Fibroblast of lung (primary cell): Measurements from ENCODE around the gene FANK1. TPM values are rescaled to one million over a fixed set of nuclear protein-coding genes. Genes with fewer than 3 reads are reported as not detected.

ENCODE experiments used
- DNase-seq, 2 donors: peaks; one replicate each; pipeline versions ENCODE4 v3.0.0 to v3.0.0-alpha.2; 2010; ENCODE audit warnings: low read depth in 2 of 2
- H2AFZ ChIP-seq: 2 replicates; pipeline ENCODE4 v1.5.1; 2012; ENCODE audit warnings: low read length, control low read depth, inconsistent platforms
- H3K27ac ChIP-seq: 2 replicates; pipeline ENCODE4 v1.5.1; 2011; ENCODE audit warnings: low read length, control low read depth; ENCODE audit not compliant: insufficient read depth
- H3K27me3 ChIP-seq: 2 replicates; pipeline ENCODE4 v1.5.1; 2011; ENCODE audit warnings: mild to moderate bottlenecking, low read length; ENCODE audit not compliant: control insufficient read depth, insufficient read depth
- H3K36me3 ChIP-seq: 2 replicates; pipeline ENCODE4 v1.5.1; 2011; ENCODE audit warnings: low read length; ENCODE audit not compliant: control insufficient read depth, insufficient read depth
- H3K4me1 ChIP-seq: 2 replicates; pipeline ENCODE4 v1.5.1; 2011; ENCODE audit warnings: low read length; ENCODE audit not compliant: control insufficient read depth, insufficient read depth; ENCODE audit errors: extremely low read depth
- H3K4me2 ChIP-seq: 2 replicates; pipeline ENCODE4 v1.5.1; 2011; ENCODE audit warnings: low read length, control low read depth; ENCODE audit not compliant: insufficient read depth; ENCODE audit errors: extremely low read depth
- H3K4me3 ChIP-seq, 4 experiments: fragments of 200-600 bp in 1 of 4; sonication (generic) in 1 of 4; replicated peaks in 1 of 4; 2 replicates each; pipeline ENCODE4 v1.5.1; 2011 to 2016; ENCODE audit warnings: low read length in 4 of 4, low read depth in 3 of 4, mild to moderate bottlenecking in 3 of 4, control low read depth in 2 of 4, inconsistent platforms in 1 of 4, mixed read lengths in 1 of 4; ENCODE audit not compliant: insufficient read depth in 1 of 4; ENCODE audit errors: control extremely low read depth in 1 of 4
- H3K79me2 ChIP-seq: 2 replicates; pipeline ENCODE4 v1.5.1; 2012; ENCODE audit warnings: mild to moderate bottlenecking, low read length, inconsistent platforms; ENCODE audit not compliant: control insufficient read depth, insufficient read depth
- H3K9ac ChIP-seq: 2 replicates; pipeline ENCODE4 v1.5.1; 2011; ENCODE audit warnings: mild to moderate bottlenecking, low read length, control low read depth; ENCODE audit not compliant: insufficient read depth
- H3K9me3 ChIP-seq: 2 replicates; pipeline ENCODE4 v1.5.1; 2012; ENCODE audit warnings: low read depth, low read length; ENCODE audit not compliant: control insufficient read depth, insufficient read depth
- H4K20me1 ChIP-seq: 2 replicates; pipeline ENCODE4 v1.5.1; 2011; ENCODE audit warnings: low read length; ENCODE audit not compliant: control insufficient read depth, insufficient read depth; ENCODE audit errors: extremely low read depth
- CTCF ChIP-seq, 2 donors: IDR thresholded peaks in 1 of 2; conservative IDR thresholded peaks in 1 of 2; 1 replicate in 1 of 2; 2 replicates in 1 of 2; pipeline ENCODE4 v1.5.1; 2011 to 2012; ENCODE audit warnings: low read length in 2 of 2, control low read depth in 1 of 2, inconsistent platforms in 1 of 2, low read depth in 1 of 2, mild to moderate bottlenecking in 1 of 2
- EZH2 ChIP-seq: IDR thresholded peaks from 2 replicates; pipeline ENCODE4 v1.5.1; 2012; ENCODE audit warnings: low read length, control low read depth, mild to moderate bottlenecking; ENCODE audit errors: missing control alignments
- polyA plus RNA-seq, 2 donors: library from polyadenylated mRNA; depleted of rRNA in 1 of 2; stranded (reverse) in 1 of 2; unstranded in 1 of 2; fragments of >200 nt; gene quantifications; 2 replicates each; pipeline ENCODE4 v1.2.1, GENCODE V29; 2011 to 2012; ENCODE audit warnings: missing spikeins in 1 of 2
- total RNA-seq: library from RNA; depleted of rRNA; stranded (reverse); fragments of >200 nt; gene quantifications from 2 replicates; pipeline ENCODE4 v1.2.1, GENCODE V29; 2014

Gene FANK1
- total and polyA plus RNA-seq, 2 donors (not counting 1 experiment from before 2014, with no cell fraction given), result 0.83 to 4.4 TPM

GRCh38 chr10:125940515-125940914 lies 44.2 kb downstream of the FANK1 start:
- Histone ChIP-seq H2AFZ (no peak overlapping the region), H3K27ac (no peak overlapping the region), H3K4me1 (no peaks in the 10 kb centered on the region), H3K9ac (no peak overlapping the region), H3K27me3 (no peaks in the 10 kb centered on the region), H3K4me3 (no peak overlapping the region), H3K9me3 (no peaks in the 10 kb centered on the region), H3K79me2 (no peaks in the 10 kb centered on the region), H3K36me3 (no peaks in the 10 kb centered on the region), H3K4me2 (no peak overlapping the region), H4K20me1 (no peaks in the 10 kb centered on the region)
- TF ChIP-seq EZH2 (no peak), CTCF (conservative IDR thresholded peaks at IDR 0.05 in 1 of 2, IDR thresholded peaks at IDR 0.05 in 1 of 2; ENCODE audit: low read depth in 1 of 2, low read length in 2 of 2) (no peak)
- DNase-seq, result no peak

GRCh38 chr10:125951290-125951689 lies 54.9 kb downstream of the FANK1 start:
- Histone ChIP-seq H3K9ac (no peak overlapping the region), H3K4me3 (no peak overlapping the region), H3K9me3 (peaks cover 2% of the 10 kb centered on the region), H3K4me2 (no peak overlapping the region), H3K27ac (no peak overlapping the region), H3K27me3 (no peaks in the 10 kb centered on the region), H3K4me1 (no peaks in the 10 kb centered on the region), H4K20me1 (no peaks in the 10 kb centered on the region), H3K79me2 (no peaks in the 10 kb centered on the region), H3K36me3 (no peaks in the 10 kb centered on the region), H2AFZ (no peak overlapping the region)
- DNase-seq, result no peak
- TF ChIP-seq CTCF (conservative IDR thresholded peaks at IDR 0.05 in 1 of 2, IDR thresholded peaks at IDR 0.05 in 1 of 2; ENCODE audit: low read depth in 1 of 2, low read length in 2 of 2) (no peak), EZH2 (no peak)

GRCh38 chr10:125953778-125954385 lies 57.5 kb downstream of the FANK1 start:
- no peaks in the 10 kb centered on the region for H3K27me3 ChIP-seq
- TF ChIP-seq EZH2 (no peak), CTCF (conservative IDR thresholded peaks at IDR 0.05 in 1 of 2, IDR thresholded peaks at IDR 0.05 in 1 of 2; ENCODE audit: low read depth in 1 of 2, low read length in 2 of 2) (no peak)
- no peak overlapping the region for H3K27ac ChIP-seq
- H3K36me3 ChIP-seq, result no peaks in the 10 kb centered on the region
- H3K79me2 ChIP-seq, result no peaks in the 10 kb centered on the region
- no peak overlapping the region for H3K4me3 ChIP-seq
- peaks cover 2% of the 10 kb centered on the region for H3K9me3 ChIP-seq
- no peaks in the 10 kb centered on the region for H3K4me1 ChIP-seq
- H2AFZ ChIP-seq, result no peak overlapping the region
- H3K4me2 ChIP-seq, result no peak overlapping the region
- no peak overlapping the region for H3K9ac ChIP-seq
- no peaks in the 10 kb centered on the region for H4K20me1 ChIP-seq
- DNase-seq, result peak in 1 of 2 donors; percentile 18
